Mesenteric fat pad (tissue), 1 donor: ENCODE results near the gene MARK2. TPM values are rescaled to one million over a fixed set of nuclear protein-coding genes. Genes with fewer than 3 reads are reported as not detected.
A peak's percentile ranks its signal among the peaks of the same experiment; 100 is the strongest.
"Not testable (repeated sequence)": the region's sequence is repeated elsewhere in the genome, so short reads cannot be mapped to it uniquely, and the experiment has no call there.

Experiments used
- DNase-seq: peaks from one replicate; pipeline ENCODE4 v3.0.0-alpha.2; 2020; ENCODE audit warnings: low spot score
- long read RNA-seq: library from polyadenylated mRNA; unstranded; transcript quantifications from one replicate; pipeline ENCODE4 v2.0.0, GENCODE V29; 2020
- total RNA-seq: library from RNA; stranded (reverse); fragmentation: NEBNext Ultra II Directional; extraction: Animal tissue kit (Norgen Biotek cat#: 25700); gene quantifications from one replicate; pipeline ENCODE4 v1.2.1, GENCODE V29; 2021
- donor health status: DM: yes; HTN: yes; CAD: no.

MARK2 gene
- 32.2 TPM for total RNA-seq
- long read RNA-seq, transcript MARK2-205 (16 exons, 2,112 nt) = major isoform, 5 of 19 reads
- long read RNA-seq, partial matches to known transcripts = 6 of 19 reads
- long read RNA-seq, other reads (novel, unspliced or antisense) = 8 of 19 reads

DNA sequence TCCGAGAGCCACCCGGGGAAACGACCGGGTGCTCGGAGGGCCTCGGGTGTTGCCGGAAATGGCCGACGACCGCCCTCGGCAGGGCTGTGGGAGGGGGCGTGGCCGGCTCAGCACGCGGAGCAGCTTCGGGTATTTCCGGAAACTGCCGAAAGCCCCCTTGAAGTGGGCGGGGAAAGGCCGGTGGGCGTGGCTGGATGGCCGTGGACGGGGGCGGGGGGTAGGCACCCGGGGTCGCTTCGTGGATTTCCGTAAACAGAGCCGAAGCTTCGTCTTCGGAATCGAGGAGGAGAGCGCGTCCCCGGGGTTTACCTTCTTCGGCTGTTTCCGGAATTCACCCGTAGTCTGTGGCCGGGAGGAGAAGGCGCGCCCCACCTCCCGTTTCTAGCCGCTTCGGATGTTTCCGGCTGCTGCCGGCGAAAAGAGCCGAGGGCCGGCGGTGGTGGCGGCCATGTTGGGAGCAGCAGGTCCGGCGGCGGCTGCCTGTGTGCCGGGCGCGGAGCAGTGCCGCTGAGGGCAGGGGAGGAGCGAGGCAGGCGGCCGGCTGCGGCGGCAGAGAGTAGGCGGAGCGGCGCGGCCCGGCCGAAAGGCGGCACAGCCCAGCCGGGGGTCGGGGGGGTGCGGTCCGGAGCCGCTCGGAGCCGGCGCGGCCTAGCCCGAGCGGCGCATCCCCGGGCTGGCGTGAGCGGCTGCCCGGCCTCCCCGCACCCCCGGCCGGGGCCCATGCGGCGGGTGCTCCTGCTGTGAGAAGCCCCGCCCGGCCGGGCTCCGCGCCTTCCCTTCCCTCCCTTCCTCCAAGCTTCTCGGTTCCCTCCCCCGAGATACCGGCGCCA is at the start of gene MARK2:
Gene MARK2 (plus strand): TSS at position 433 of the 830 bp plus-strand sequence. CDS start 397 bp downstream, at position 830.
- DNase-seq = peak; percentile 100

DNA sequence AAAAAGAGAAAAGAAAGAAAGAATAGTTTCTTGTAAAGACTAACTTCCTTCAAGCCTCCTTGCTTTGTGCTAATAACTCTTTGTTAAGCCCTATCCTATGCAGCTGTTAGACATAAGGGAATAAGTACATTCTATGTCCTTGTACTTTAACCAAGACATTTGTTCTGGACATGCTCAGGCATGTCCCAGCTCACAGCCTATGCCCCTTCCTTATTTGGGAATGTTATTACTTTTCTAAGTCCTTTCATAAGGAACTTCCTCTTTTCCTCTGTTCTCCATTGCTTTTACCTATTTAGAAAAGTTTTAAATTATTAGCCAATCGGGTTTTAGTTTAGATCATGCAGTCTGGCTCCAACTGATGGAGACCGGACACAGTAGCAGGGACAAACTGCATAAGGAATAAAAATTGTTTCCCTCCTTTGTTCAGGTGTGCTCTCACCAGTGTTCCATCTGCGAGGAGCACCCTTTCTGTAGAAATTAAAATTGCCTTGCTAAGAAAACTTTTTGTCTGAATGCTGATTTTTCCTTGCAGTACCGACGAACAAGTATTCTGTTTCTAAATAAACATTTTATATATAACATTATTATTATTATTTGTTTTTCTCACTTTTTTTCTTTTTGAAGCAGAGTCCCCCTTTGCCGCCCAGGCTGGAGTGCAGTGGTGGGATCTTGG is 47.3 kb upstream of the MARK2 start:
- DNase-seq = no peak

DNA sequence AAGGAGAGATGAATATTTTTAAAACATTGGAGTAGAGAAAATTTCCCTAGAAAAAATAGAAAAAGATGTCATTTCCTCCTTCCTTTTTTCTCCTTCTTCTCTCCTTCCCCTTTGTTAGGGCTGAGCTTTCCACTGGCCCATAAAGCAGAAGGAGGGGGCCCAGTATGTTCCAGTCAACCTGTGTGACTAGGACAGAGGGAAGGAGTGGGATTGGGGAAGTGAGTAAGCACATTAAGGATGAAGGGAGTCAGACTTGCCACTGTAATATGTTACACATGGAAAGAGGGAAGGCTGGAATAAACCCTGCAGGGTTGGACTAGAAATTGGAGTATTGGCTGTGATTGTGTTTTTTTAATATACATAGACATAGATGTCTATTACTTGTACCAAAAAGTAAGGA is 45.7 kb upstream of the MARK2 start:
- DNase-seq = no peak

- no peak for DNase-seq
Measured at GRCh38 chr11:63795066-63795465, 43.8 kb upstream of the MARK2 start.

DNA sequence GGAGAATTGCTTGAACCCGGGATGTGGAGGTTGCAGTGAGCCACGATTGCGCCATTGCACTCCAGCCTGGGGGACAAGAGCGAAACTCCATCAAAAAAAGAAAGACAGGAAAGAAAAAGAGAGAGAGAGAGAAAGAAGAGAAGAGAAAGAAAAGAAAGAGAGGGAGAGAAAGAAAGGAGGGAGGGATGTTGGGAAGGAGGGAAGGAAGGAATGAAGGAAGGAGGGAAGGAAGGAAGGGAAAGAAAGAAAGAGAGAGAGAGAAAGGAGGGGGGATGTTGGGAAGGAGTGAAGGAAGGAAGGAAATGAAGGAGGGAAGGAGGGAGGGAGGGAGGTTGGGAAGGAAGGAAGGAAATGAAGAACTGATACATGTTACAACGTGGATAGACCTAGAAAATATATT is 38.0 kb upstream of the MARK2 start:
- DNase-seq = no peak

- DNase-seq = no peak
Measured at GRCh38 chr11:63802637-63803414, 36.1 kb upstream of the MARK2 start.

- no peak for DNase-seq
Measured at GRCh38 chr11:63804259-63804658, 34.7 kb upstream of the MARK2 start.

DNA sequence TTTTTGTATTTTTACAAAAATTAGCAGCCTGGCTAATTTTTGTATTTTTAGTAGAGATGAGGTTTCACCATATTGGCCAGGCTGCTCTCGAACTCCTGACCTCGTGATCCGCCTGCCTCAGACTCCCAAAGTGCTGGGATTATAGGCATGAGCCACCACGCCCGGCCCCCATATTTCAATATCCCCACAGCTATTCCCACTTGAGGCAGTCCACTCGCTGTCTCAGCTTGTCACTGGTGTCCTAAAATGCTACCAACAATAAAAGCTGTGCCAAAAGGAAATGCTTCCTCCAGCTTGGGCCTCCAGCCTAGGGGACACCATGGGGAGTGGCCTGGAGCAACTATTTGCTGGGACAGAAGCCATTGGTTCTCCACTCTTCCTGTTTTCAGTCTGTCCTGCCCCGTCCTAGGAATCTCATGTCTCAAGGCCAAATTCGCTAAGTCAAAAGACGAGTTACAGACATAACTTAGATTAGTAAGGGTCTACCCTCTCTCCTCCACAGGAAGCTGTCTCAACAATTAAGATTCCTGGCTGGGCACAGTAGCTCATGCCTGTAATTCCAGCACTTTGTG is 33.0 kb upstream of the MARK2 start:
- no peak for DNase-seq

GRCh38 chr11:63810383-63810782 is 28.5 kb upstream of the MARK2 start:
- DNase-seq = not testable (repeated sequence)

DNA sequence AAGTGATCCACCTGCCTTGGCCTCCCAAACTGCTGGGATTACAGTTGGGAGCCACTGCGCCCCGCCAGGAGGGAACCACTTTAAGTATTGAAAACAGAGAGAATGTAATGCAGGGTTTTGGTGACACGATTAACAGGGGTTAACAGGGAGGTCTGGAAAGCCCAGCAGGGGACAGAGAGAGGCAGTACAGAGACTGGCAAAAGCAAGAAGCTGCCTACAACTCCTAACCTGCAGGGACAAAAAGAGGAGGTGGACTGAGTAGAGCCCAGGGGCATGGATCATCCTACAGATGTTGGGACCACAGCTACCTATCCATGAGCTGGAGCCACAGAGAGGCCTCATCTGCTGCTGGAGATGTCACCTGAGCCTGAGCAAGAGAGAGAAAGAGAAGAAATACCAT is 27.4 kb upstream of the MARK2 start:
- no peak for DNase-seq

- no peak for DNase-seq
Measured at GRCh38 chr11:63813035-63813562, 25.8 kb upstream of the MARK2 start, which contains the start of gene SPINDOC. SPINDOC (plus strand) TSS chr11:63813456; CDS start chr11:63813687, 231 bp downstream.

DNA sequence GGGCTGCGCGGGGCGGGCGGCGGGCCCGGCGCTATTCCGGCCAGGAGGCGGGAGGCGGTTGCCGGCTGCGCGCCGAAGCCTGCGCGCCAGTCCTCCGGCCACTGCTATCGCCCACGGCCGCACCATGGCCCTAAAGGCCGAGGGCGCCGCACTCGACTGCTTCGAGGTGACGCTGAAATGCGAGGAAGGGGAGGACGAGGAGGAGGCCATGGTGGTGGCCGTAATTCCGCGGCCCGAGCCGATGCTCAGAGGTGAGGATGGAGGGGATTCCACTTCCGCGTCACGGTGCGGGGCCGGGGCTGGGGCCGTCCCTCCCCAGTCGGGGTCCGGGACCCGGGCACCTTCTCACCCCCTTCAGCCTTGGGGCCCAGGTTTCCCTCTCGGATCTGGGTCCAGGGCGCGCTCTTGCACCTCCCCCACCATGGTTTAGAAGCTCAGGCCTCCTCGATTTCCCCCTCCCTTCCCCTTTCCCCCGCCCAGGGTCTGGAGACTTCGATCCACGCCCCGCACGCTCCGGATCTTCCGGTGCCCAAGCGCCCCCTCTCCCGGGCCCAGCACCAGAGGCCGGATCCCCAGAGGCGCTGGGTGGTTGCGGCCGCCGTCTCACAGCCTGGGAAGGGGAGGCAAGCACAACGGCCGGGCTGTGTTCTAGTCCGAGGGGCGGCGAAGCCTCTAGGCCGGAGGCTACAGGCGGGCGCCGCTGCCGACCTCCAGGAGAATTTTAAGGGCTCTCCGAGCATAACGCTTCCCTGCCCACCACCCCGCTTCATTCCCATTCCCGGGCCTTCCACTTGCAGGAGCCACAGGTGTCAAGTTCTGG is 25.1 kb upstream of the MARK2 start:
- DNase-seq = no peak

DNA sequence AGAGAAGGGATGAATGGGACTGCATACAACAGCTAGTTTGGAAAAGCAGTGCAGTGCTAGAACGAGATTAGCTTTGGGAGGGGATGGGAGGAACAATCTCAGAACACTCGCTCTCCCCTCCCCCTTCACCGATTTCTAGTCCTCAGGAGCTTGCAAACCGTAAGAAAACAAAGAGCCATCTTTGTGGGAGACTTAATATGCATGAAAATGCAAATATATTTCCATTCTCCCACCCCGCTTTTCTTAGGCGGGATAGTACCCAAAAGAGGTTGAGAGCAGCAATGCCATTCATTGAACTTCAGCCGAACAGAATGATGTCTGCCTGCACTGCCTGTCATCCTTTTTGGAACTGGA is 24.6 kb upstream of the MARK2 start:
- no peak for DNase-seq

DNA sequence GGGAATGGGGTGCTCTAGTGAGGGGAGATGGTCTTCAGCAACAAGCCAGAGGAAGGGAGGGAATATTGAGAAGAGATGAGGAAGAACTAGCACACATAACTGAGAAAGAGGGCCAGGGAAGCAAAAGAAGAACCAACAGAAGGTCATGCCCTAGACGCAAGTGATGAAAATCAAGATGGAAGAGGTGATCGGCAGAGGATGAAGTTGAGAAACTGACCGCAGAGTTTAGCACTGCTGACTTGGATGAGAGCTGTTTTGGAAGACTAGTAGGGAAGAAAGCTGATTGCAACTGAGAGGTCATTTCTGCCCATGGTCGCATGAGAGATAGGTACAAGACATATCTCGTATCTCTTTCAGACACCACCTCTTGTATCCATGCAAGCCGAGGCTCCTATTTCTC is 22.7 kb upstream of the MARK2 start:
- no peak for DNase-seq

DNA sequence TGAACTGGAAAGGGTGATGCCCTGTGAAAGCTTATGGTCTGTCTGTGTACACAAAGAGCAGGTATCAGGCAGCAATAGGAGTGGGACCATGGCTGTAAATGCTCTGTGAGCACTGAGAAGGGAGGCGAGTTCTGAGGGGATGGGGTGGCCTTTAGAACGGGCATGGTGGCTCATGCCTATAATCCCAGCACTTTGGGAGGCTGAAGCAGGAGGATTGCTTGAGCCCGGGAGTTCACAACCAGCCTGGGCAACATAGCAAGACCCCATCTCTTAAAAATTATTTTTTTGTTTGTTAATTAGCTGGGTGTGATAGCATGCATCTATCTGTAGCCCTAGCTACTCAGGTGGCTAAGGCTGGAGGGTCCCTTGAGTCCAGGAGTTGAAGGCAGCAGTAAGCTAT is 22.2 kb upstream of the MARK2 start:
- DNase-seq = no peak

- DNase-seq = no peak
Measured at GRCh38 chr11:63817758-63818498, 21.0 kb upstream of the MARK2 start.

DNA sequence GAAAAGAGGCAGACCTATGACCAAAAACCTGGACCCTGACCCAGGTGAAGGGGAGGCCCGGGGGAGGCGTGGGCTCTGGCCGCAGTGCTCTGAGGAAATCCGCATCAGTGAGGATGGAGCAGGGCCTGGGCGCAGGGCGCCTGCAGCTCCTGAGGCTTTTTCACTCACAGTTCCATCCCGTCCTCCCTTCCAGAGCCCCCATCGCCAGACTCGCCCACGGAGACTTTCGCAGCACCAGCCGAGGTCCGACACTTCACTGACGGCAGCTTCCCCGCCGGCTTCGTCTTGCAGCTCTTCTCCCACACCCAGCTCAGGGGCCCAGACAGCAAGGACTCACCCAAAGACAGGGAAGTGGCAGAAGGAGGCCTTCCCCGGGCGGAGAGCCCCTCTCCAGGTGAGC is 20.3 kb upstream of the MARK2 start:
- DNase-seq = no peak

DNA sequence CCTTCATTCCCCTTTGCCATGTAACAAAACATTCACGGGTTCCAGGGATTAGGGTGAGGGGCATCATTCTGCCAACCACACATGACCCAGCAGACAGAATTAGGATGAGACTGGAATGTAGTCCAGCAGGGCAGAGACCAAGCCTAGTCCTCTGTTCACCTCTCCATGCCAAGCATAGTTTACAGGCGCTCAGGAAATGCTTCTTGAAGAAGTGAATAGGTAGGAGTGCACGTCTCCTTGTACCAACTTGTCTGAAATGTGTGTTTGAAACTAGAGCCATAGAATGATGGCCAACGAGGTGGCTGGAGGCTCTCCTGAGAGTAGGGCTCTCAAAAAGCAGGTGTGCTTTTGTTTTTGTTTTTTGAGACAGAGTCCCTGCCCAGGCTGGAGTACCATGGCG is 17.5 kb upstream of the MARK2 start:
- no peak for DNase-seq

- no peak for DNase-seq
Measured at GRCh38 chr11:63826471-63827190, 12.3 kb upstream of the MARK2 start.
